Effector memory CD8-positive, alpha-beta T cell (primary cell): ENCODE measurements around the gene CTTNBP2.

Experiments used
- ATAC-seq: fragments of 150-1000 bp; cut with Tn5 transposase; replicated peaks from 2 replicates; pipeline ENCODE4 v1.10.0; 2021; ENCODE audit warnings: mild to moderate bottlenecking, moderate library complexity
- DNase-seq, 3 experiments: peaks; one replicate each; pipeline ENCODE4 v3.0.0; 2021
- H3K27ac Mint-ChIP-seq, 2 donors: one replicate each; pipeline ENCODE4 v1.8.0; 2022; ENCODE audit warnings: mild to moderate bottlenecking in 2 of 2, mixed read lengths in 2 of 2, moderate library complexity in 2 of 2
- H3K27me3 Mint-ChIP-seq, 2 donors: one replicate each; pipeline ENCODE4 v1.8.0; 2022; ENCODE audit warnings: mixed read lengths in 2 of 2
- H3K36me3 Mint-ChIP-seq: one replicate; pipeline ENCODE4 v1.8.0; 2022; ENCODE audit warnings: mild to moderate bottlenecking, moderate library complexity, mixed read lengths; ENCODE audit not compliant: insufficient read depth
- H3K4me1 Mint-ChIP-seq, 2 donors: one replicate each; pipeline ENCODE4 v1.8.0; 2022; ENCODE audit warnings: low read depth in 2 of 2, mixed read lengths in 2 of 2
- H3K4me3 Mint-ChIP-seq, 2 donors: one replicate each; pipeline ENCODE4 v1.8.0; 2022; ENCODE audit warnings: mild to moderate bottlenecking in 2 of 2, mixed read lengths in 2 of 2, moderate library complexity in 2 of 2
- H3K9me3 Mint-ChIP-seq, 2 donors: one replicate each; pipeline ENCODE4 v1.8.0; 2022; ENCODE audit warnings: mixed read lengths in 2 of 2

CTTNBP2 gene

DNA sequence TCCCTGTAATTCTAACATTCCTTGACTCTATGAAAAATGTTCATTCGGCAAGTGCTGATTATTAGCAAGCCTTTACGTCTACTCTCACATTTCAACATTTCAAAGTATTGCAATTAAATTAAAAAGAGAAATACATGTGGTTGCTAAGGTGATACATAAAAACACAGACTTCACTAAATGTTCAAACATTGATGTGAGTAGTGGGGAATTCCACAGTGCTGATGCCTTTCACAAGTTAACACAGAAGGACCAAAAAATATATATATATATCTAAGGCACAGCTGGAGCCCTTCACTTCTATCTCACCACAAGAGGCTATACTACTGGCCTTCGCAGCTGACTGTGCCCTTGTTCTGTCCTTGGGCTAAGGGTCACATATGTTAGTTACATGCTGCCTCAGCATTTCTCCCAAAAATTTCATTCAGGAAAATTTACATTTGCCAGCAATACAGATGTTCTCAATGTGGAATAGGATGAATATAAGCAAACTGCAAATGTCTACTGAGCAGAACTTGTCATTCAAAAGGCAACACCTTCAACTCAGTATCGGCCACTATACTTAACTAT, 13.9 kb downstream of the CTTNBP2 start:
- ATAC-seq (no peak), DNase-seq (no peak)
- Mint-ChIP-seq H3K27me3 (no peaks in the 10 kb centered on the region), H3K4me1 (no peaks in the 10 kb centered on the region), H3K36me3 (no peaks in the 10 kb centered on the region), H3K27ac (no peak overlapping the region), H3K4me3 (no peak overlapping the region), H3K9me3 (no peaks in the 10 kb centered on the region)

DNA sequence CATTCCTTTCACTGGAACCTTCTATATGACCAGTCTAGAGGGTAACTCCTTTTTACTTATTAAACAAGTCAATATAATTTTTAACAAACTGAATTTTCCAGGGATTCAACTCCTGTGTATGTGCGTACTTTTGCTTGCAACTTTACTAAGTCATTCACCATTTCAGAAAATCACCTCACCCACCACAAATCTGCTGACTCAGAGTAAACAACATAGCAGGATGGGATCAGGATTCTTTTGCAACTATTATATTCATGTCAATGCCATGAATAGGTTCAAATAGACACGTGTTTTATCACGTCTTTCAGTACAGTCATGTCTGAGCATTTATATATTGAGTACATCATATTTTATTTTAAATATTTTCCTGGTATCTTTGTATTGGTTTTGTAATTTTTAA, 14.5 kb downstream of the CTTNBP2 start:
- no peak overlapping the region for H3K4me3 Mint-ChIP-seq
- no peaks in the 10 kb centered on the region for H3K9me3 Mint-ChIP-seq
- no peak for ATAC-seq
- no peak for DNase-seq
- no peaks in the 10 kb centered on the region for H3K4me1 Mint-ChIP-seq
- H3K27ac Mint-ChIP-seq: no peak overlapping the region
- H3K36me3 Mint-ChIP-seq: no peaks in the 10 kb centered on the region
- no peaks in the 10 kb centered on the region for H3K27me3 Mint-ChIP-seq

DNA sequence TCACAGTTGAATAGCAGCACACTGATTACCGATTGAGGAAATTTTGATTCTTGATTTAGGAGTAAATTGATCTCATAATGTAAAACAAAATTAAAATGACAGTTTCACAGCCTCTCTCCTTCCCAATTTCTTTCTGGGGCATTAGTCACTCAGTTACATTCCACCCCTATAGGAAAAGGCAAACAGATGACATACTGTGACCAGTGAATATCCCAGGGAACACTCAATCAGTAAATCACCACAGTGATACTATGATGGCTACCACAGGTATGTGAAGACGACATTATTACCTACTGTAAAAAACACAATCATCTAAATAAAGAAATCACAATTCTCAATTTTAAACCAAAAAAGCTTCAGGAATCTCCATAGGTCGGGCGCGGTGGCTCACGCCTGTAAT, 15.5 kb downstream of the CTTNBP2 start:
- Mint-ChIP-seq H3K36me3 (no peaks in the 10 kb centered on the region), H3K4me1 (no peaks in the 10 kb centered on the region), H3K9me3 (no peaks in the 10 kb centered on the region), H3K27ac (no peak overlapping the region), H3K27me3 (no peaks in the 10 kb centered on the region), H3K4me3 (no peak overlapping the region)
- ATAC-seq: no peak
- DNase-seq: no peak

DNA sequence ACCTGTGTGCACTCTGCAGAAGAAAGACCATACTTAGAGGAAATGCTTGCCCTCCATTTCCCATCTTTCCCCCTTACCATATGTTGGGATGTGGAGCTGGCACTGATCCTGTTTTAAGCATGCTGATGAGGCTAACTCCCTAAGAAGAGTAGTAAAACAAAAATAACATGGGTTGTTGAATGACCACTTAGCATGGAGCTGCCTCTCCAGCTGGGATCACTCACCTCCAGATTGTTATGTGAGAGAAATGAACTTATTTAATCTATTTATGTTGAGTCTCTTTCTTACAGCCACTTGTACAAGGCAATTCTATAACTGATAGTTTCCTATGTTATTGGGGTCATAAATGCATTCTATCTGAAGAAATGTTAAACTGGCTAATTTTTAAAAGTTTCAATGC, 17.0 kb downstream of the CTTNBP2 start:
- no peak for DNase-seq
- H3K4me1 Mint-ChIP-seq: no peaks in the 10 kb centered on the region
- no peaks in the 10 kb centered on the region for H3K9me3 Mint-ChIP-seq
- H3K27me3 Mint-ChIP-seq: no peaks in the 10 kb centered on the region
- no peak overlapping the region for H3K27ac Mint-ChIP-seq
- ATAC-seq: no peak
- no peaks in the 10 kb centered on the region for H3K36me3 Mint-ChIP-seq
- no peak overlapping the region for H3K4me3 Mint-ChIP-seq

DNA sequence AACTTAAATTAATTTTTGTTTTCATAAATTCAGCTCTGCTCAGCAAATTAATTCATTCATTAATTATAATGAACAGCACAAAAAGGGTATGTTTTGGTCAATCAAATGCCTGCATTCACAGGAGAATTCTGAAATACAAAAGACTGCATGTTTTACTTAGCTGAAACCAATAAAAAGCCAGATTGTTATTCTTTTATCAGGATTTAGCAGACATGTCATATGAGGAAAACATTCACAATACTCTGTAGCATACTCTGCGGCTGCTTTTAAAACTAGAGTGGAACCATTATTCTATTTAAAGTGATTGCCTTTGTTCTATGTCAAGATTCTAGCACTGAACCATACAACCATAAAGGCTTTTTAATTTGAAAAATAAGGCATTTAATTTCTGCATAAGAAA, 19.1 kb downstream of the CTTNBP2 start:
- no peaks in the 10 kb centered on the region for H3K9me3 Mint-ChIP-seq
- H3K4me1 Mint-ChIP-seq: no peaks in the 10 kb centered on the region
- ATAC-seq (no peak), DNase-seq (no peak)
- no peaks in the 10 kb centered on the region for H3K36me3 Mint-ChIP-seq
- no peak overlapping the region for H3K27ac Mint-ChIP-seq
- no peak overlapping the region for H3K4me3 Mint-ChIP-seq
- no peaks in the 10 kb centered on the region for H3K27me3 Mint-ChIP-seq

DNA sequence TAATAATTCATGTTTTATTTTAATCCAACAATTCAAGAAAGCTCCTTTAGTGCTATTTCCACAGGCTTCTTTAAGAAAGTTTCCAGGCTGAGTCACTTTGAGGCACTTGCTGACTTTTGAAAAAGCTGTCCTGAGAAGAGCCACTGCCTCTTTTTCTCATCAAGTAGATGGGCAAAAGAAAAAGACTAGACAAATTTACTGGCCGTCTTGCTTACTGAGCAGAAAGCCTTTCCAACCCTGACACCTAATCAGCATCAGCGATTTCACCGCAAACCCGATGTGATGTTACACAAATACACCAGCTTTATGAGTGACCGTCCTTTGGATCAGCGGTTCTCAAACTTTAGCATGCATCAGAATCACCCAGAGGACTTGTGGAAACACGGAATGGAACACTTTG, 24.3 kb downstream of the CTTNBP2 start:
- H3K9me3 Mint-ChIP-seq: peaks cover 0 to 3% of the 10 kb centered on the region in 2 donors
- DNase-seq (no peak), ATAC-seq (no peak)
- no peak overlapping the region for H3K27ac Mint-ChIP-seq
- no peak overlapping the region for H3K4me3 Mint-ChIP-seq
- H3K4me1 Mint-ChIP-seq: no peaks in the 10 kb centered on the region
- no peaks in the 10 kb centered on the region for H3K36me3 Mint-ChIP-seq
- no peaks in the 10 kb centered on the region for H3K27me3 Mint-ChIP-seq

DNA sequence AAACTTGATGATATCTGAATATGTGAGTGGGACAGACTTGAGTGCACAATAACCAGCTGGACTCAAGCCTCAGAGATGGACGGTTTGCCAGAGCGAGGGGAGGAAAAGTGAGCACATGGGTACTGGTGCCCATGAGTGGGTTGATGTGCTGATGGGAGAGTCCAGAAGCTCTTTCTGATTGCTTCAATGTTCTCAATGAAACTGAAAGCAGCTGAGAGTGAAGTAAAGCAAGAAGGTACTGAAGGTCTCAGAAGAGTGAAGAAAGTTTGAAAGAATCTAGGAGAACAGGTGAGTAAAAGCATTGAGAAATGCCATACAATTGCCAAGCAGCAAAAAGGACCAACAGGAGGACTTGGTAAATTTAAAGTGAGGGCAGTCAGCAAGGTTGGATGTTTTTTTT, 28.6 kb downstream of the CTTNBP2 start:
- Mint-ChIP-seq H3K27me3 (no peaks in the 10 kb centered on the region), H3K4me3 (no peak overlapping the region), H3K4me1 (no peaks in the 10 kb centered on the region), H3K9me3 (peaks cover 7 to 13% of the 10 kb centered on the region in 2 donors), H3K36me3 (no peaks in the 10 kb centered on the region), H3K27ac (no peak overlapping the region)
- ATAC-seq (no peak), DNase-seq (no peak)

DNA sequence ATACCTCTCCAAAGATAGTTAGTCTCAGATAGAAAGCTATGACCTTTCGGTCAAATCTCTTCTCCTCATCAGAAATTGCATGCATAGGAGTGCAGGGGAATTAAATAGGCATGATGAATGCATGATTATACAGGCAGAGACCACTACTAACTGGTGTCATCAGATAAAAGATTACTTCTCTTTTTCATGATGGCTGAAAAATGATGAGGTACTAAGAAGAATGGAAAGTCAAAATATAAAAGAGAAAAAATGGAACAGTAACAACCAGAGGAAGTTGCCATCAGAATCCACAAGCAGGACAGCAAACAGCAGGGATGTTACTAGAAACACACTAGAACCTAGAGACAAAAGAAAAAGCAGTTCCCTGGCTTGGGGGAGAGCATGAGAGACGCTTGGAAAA, 31.6 kb downstream of the CTTNBP2 start:
- Mint-ChIP-seq H3K36me3 (no peaks in the 10 kb centered on the region), H3K4me3 (no peak overlapping the region), H3K4me1 (no peaks in the 10 kb centered on the region), H3K9me3 (peaks cover 7 to 13% of the 10 kb centered on the region in 2 donors), H3K27me3 (no peaks in the 10 kb centered on the region), H3K27ac (no peak overlapping the region)
- ATAC-seq (no peak), DNase-seq (no peak)

DNA sequence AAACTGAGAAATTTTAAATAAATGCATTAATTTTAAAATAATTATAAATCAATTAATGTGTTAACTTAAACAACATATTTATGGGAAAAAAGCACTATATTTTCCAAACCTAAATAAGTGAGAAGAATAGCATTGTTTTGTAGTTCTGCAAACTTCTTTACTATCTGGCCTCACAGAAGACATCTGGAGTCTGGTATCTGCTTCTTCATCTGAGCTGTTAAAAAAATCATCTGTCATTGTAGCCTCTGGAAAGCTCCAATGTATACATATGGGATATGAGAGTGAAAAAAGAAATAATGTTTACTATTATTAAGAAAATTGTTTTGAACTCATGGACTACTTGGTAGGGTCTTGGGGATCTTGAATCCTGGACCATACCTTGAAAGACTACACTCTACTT, 32.2 kb downstream of the CTTNBP2 start:
- Mint-ChIP-seq H3K27ac (no peak overlapping the region), H3K36me3 (no peaks in the 10 kb centered on the region), H3K4me1 (no peaks in the 10 kb centered on the region), H3K4me3 (no peak overlapping the region), H3K27me3 (no peaks in the 10 kb centered on the region), H3K9me3 (peaks cover 7 to 13% of the 10 kb centered on the region in 2 donors)
- DNase-seq (no peak), ATAC-seq (no peak)

DNA sequence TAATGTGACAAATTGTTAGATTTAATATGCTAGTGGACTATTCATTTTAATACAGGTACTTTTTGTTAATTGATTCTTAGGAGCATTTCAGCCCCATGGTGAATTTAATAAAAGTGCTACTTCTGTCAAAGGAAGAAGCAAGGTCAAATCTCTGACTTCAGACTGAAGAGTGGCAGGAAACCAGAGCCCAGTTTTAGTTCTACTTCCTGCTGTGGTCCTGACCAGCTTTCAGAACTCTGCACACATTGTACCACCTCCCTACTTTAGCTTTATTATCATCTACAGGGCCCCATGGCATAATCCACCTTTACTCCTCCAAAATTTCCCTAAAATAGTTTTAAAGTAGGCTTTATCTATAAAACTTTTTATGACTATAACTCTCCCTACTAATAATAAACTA, 33.7 kb downstream of the CTTNBP2 start:
- Mint-ChIP-seq H3K9me3 (peaks cover 7 to 13% of the 10 kb centered on the region in 2 donors), H3K4me3 (no peak overlapping the region), H3K27ac (no peak overlapping the region), H3K27me3 (no peaks in the 10 kb centered on the region), H3K36me3 (no peaks in the 10 kb centered on the region), H3K4me1 (no peaks in the 10 kb centered on the region)
- ATAC-seq: no peak
- DNase-seq: no peak

DNA sequence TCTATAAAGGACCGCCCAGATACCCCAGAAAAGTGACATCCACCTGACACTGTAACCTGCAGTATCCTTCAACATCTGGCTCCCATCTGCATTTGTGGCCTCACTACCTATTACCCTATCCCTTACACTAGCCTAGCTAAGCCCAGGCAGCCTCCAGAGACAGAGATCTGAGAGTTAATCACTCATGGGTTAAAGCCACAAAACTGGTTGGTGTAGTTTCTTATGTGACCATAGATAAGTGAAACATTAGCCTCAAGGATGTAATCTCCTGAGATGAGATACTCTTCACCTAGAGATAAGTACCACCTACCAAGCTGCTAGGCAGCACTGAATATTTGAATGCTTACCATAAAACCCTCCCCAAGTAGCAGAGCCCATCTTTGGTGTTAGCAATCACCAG, 35.4 kb downstream of the CTTNBP2 start:
- peaks cover 3 to 6% of the 10 kb centered on the region in 2 donors for H3K9me3 Mint-ChIP-seq
- DNase-seq: no peak
- H3K27me3 Mint-ChIP-seq: no peaks in the 10 kb centered on the region
- H3K4me1 Mint-ChIP-seq: no peaks in the 10 kb centered on the region
- no peak for ATAC-seq
- no peaks in the 10 kb centered on the region for H3K36me3 Mint-ChIP-seq
- no peak overlapping the region for H3K27ac Mint-ChIP-seq
- no peak overlapping the region for H3K4me3 Mint-ChIP-seq

DNA sequence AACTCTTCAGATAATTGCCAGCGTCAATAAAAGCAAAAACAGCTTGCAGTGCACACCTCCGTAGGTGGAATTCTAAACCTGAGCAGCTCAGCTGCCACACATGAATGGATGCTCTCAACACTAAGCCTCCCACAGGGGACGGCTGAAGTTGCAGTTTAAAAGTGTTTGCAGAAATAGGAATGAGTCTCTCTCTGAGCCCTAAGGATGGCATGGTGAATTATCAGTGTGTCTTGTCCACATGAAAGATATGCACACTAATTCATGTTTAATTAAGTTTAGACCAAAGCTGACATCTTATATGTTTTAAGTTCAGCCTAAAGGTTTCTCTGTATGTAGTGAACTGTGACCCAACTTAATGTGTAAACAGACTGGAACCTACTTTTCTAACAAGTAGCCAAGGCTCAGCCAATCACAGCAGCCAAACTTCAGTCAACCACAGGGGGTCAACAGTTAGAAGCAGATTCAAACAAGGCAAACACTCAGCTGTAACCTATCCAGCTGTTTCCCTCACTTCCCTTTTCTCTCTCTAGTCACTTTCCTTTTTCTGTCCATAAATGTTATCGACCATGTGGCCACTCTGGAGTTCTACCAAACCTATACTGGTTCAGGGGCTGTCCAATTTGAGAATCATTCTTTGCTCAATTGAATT, 38.1 kb downstream of the CTTNBP2 start:
- no peak for DNase-seq
- Mint-ChIP-seq H3K9me3 (peaks cover 6% of the 10 kb centered on the region in 2 donors), H3K27ac (no peak overlapping the region), H3K36me3 (no peaks in the 10 kb centered on the region), H3K4me1 (no peaks in the 10 kb centered on the region), H3K27me3 (no peaks in the 10 kb centered on the region), H3K4me3 (no peak overlapping the region)
- ATAC-seq: no peak

DNA sequence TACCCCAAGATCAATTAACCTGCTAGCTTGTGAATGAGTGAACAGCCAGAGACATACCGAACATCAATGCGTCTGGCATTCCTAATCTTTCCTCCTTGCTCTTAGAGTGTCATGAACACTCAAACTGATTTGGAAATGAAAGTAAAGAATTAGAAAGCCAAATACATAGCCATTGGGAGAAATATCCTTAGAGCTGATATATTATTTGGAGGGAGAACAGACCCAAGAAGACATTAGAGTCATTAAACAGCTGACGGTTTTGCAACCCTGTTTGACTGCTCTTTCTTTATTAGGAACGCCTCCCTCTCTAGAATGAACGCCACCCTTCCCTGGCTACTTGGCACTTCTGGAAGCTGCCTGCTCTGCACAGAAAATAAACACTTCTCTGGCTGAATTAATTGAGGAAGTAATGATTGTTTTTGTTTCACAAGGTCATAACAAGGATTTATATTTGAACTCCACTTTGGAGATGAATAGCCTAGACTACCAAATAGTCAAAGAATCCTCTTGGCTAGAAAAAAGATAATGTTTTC, 42.8 kb downstream of the CTTNBP2 start:
- Mint-ChIP-seq H3K27ac (no peak overlapping the region), H3K36me3 (no peaks in the 10 kb centered on the region), H3K9me3 (peaks cover 6% of the 10 kb centered on the region in 2 donors), H3K4me3 (no peak overlapping the region), H3K4me1 (no peaks in the 10 kb centered on the region), H3K27me3 (no peaks in the 10 kb centered on the region)
- ATAC-seq: no peak
- DNase-seq: no peak

DNA sequence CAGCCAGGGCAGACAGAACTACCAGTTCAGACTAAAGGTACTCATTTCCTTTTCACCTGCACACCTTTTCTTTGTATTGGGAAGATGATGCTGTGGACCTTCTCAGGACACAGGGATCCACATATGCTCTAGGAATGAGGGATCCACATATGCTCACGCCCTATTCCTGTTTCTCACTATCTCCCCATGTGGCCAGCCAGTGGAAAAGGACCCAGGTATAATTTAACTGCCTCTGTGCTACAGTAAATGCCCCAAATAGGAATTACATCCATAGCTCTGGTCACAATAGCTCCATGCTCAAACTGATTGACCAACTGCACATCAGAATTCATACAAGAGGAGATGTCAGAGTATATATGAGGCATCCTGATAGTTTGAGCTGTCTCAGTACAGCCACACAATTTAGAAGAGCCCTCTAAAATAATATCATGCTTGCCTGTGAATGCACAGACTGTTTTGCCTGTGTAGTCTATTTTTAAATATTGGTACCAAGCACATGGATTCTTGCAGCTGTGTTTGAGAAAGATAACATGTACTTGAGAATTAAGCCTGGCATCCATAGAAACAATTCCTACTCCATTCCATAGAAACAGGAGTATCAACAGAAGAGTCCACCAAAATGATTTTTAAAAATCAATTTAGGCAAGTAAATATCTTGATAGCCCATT, 43.7 kb downstream of the CTTNBP2 start:
- Mint-ChIP-seq H3K4me3 (no peak overlapping the region), H3K9me3 (peaks cover 6 to 11% of the 10 kb centered on the region in 2 donors)
- DNase-seq: no peak

More for the DNA sequence above, 43.7 kb downstream of the CTTNBP2 start:
- H3K27me3 Mint-ChIP-seq: no peaks in the 10 kb centered on the region
- no peaks in the 10 kb centered on the region for H3K4me1 Mint-ChIP-seq
- H3K27ac Mint-ChIP-seq: no peak overlapping the region
- no peaks in the 10 kb centered on the region for H3K36me3 Mint-ChIP-seq
- no peak for ATAC-seq
